AG04449 (cell line): Measurements from ENCODE around the gene RHOT2.

Experiments
- CTCF ChIA-PET: fragments of 350-600 bp; formaldehyde crosslinking; extraction: SDS; loops from one replicate; lab custom pipeline; 2021; ENCODE audit warnings: antibody characterized with exemption; lab: Yijun Ruan, JAX
- POLR2A ChIA-PET: fragments of 400-600, 350-600 bp; formaldehyde crosslinking; extraction: SDS; loops from one replicate; lab custom pipeline; 2020; ENCODE audit warnings: antibody characterized with exemption, inconsistent platforms; lab: Yijun Ruan, JAX
- DNase-seq: peaks from one replicate; pipeline ENCODE4 v3.0.0-alpha.2; 2010; ENCODE audit warnings: low read depth, low spot score
- H3K4me3 ChIP-seq: 2 replicates; pipeline ENCODE4 v1.5.1; 2011; ENCODE audit warnings: low read depth, mild to moderate bottlenecking, control low read depth, low read length
- TF ChIP-seq, protein P1 (sequence below): IDR thresholded peaks from one replicate; pipeline ENCODE4 v1.5.1; 2011; ENCODE audit warnings: mild to moderate bottlenecking, moderate library complexity, low read length, control low read depth, inconsistent platforms; ENCODE audit not compliant: insufficient read depth; ENCODE audit errors: missing control alignments

Gene RHOT2

GRCh38 chr16:667780-668518 lies at the start of gene RHOT2:
Gene RHOT2 (plus strand): TSS chr16:668132. CDS start chr16:668200, 68 bp downstream.
- ChIA-PET CTCF (interaction anchor here (0.6 to 2.7 kb wide), 28 partner anchors 8 to 129 kb away, joined by 3 to 21 read pairs (median 4); partner anchors contain the start of genes CHTF18, RHBDL1, STUB1 and WDR90), POLR2A (interaction anchor here (1.0 to 1.9 kb wide), 3 partner anchors 8 to 41 kb away, joined by 3 to 6 read pairs (median 4); no protein-coding TSS in a partner anchor)
- peak within 1 kb of the TSS; percentile 85 for H3K4me3 ChIP-seq
- DNase-seq = no peak
- TF ChIP-seq, protein P1, sequence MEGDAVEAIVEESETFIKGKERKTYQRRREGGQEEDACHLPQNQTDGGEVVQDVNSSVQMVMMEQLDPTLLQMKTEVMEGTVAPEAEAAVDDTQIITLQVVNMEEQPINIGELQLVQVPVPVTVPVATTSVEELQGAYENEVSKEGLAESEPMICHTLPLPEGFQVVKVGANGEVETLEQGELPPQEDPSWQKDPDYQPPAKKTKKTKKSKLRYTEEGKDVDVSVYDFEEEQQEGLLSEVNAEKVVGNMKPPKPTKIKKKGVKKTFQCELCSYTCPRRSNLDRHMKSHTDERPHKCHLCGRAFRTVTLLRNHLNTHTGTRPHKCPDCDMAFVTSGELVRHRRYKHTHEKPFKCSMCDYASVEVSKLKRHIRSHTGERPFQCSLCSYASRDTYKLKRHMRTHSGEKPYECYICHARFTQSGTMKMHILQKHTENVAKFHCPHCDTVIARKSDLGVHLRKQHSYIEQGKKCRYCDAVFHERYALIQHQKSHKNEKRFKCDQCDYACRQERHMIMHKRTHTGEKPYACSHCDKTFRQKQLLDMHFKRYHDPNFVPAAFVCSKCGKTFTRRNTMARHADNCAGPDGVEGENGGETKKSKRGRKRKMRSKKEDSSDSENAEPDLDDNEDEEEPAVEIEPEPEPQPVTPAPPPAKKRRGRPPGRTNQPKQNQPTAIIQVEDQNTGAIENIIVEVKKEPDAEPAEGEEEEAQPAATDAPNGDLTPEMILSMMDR = peak; percentile 81

GRCh38 chr16:619476-620100 lies 48.3 kb upstream of the RHOT2 start:
- ChIA-PET POLR2A (no interaction called here), CTCF (interaction anchor here (1.0 kb wide), 1 partner anchor 11 kb away, joined by 3 read pairs; no protein-coding TSS in a partner anchor)

DNA sequence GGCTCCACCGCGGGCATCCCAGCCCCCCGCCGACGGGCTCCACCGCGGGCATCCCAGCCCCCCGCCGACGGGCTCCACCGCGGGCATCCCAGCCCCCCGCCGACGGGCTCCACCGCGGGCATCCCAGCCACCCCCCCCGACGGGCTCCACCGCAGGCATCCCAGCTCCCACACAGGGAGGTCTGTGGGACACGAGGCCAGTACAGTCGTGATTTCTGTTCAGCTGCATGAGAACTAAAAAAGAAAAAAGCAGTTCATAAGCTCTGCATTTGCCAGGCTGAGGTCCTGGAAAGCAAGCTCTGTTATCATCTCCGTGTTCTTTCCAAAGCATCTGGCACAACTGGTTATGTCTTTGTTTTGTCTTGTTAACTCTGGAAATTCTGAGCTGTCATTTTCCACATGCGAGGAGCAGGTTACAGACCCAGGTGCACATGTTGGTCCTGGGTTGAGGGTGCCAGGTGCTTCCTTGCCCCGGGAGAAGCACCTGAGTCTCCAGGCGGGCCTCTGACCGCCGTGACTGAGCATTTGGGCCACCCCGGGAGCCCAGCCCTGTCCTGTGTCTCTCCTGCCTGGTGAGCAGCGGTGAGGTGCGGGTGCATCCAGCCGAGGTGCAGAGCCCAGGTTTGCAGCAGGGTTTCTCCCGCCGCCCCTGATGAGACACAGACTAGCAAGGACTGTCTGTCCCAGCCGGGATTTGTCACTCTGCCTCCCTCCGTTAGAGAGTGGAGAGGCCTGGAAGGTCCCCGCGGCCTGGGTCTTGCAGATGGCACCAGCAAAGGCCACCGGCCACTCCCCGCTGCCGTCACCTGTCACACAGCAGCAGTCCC lies 47.0 kb upstream of the RHOT2 start:
- no peak overlapping the region for H3K4me3 ChIP-seq
- DNase-seq = no peak
- TF ChIP-seq, protein P1 = no peak
- ChIA-PET CTCF (no interaction called here), POLR2A (no interaction called here)

More at GRCh38 chr16:619476-620100, 48.3 kb upstream of the RHOT2 start:
- DNase-seq = no peak
- TF ChIP-seq, protein P1 = no peak
- no peak overlapping the region for H3K4me3 ChIP-seq

GRCh38 chr16:621526-622105 lies 46.3 kb upstream of the RHOT2 start:
- no peak overlapping the region for H3K4me3 ChIP-seq
- DNase-seq = no peak
- ChIA-PET CTCF (interaction anchor here (0.9 kb wide), 1 partner anchor 31 kb away, joined by 3 read pairs; the partner anchor contains the start of gene RAB40C), POLR2A (no interaction called here)
- TF ChIP-seq, protein P1 = no peak

DNA sequence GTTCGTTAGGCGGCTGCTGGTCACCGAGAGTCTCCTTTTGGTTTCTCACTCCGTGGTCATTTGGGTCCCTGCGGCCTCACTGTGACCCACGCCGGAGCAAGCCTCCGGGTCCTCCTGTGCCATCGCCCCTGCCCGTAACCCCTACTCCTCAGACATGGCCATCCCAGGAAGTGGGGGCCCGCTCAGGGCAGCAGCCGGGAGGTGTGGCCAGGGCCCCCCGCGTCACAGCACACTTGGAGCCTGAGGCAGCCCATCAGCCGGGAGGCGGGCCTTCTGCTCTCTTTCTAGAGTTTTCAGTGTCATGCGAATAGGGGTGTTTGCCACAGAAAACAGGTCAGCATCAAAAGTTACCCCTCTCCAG lies 45.0 kb upstream of the RHOT2 start:
- no peak for DNase-seq
- POLR2A ChIA-PET = no interaction called here
- CTCF ChIA-PET = no interaction called here
- H3K4me3 ChIP-seq = no peak overlapping the region
- TF ChIP-seq, protein P1 = no peak
